HepG2 (cell line): ENCODE measurements around the gene SDHAF3. TPM values are rescaled to one million over a fixed set of nuclear protein-coding genes. Genes with fewer than 3 reads are reported as not detected.
"Not testable (repeated sequence)": the region's sequence is repeated elsewhere in the genome, so short reads cannot be mapped to it uniquely, and the experiment has no call there.

Source experiments
- ATAC-seq: fragments of 200-7000 bp; cut with Tn5 transposase; 3 replicates; pipeline ENCODE4 v1.9.1; 2020; ENCODE audit warnings: mild to moderate bottlenecking, moderate library complexity
- BruUV-seq: library from RNA; stranded (reverse); fragments of 400-500 nt; replicated peaks from 2 replicates; lab custom pipeline; 2021; lab: Mats Ljungman, UMichigan
- CTCF ChIA-PET: fragments of 300-600 bp; formaldehyde crosslinking; extraction: SDS; loops from one replicate; lab custom pipeline; 2021; ENCODE audit warnings: low total read pairs, inconsistent platforms, low intra/inter-chr PET ratio; lab: Yijun Ruan, JAX
- POLR2A ChIA-PET: fragments of 350-600 bp; sonication (Branson Sonifier 250); formaldehyde crosslinking; loops from one replicate; lab custom pipeline; 2020; ENCODE audit warnings: antibody characterized with exemption, inconsistent platforms; lab: Yijun Ruan, JAX
- DNase-seq: peaks from one replicate; pipeline ENCODE4 v3.0.0-alpha.2; 2015; ENCODE audit warnings: low spot score
- FAIRE-seq: peaks from 3 replicates; lab custom pipeline; 2011; peaks lifted over from hg19 to GRCh38; lab: Jason Lieb, UNC
- H2AFZ ChIP-seq: one replicate; pipeline ENCODE4 v1.6.1; 2011; ENCODE audit warnings: low read length, inconsistent platforms
- H3K27ac ChIP-seq: fragments of 300-600 bp; 3 replicates; pipeline ENCODE4 v1.8.0; 2011; ENCODE audit warnings: mixed run types, mild to moderate bottlenecking, mixed read lengths, low read length, inconsistent platforms; ENCODE audit not compliant: insufficient read depth; ENCODE audit errors: extremely low read length
- H3K27me3 ChIP-seq, 2 experiments: fragments of 200-600 bp in 1 of 2; 2 replicates in 1 of 2; 3 replicates in 1 of 2; pipeline versions ENCODE4 v1.6.0 to v1.8.0; 2011; ENCODE audit warnings: low read length in 2 of 2, mild to moderate bottlenecking in 2 of 2, moderate library complexity in 2 of 2, inconsistent platforms in 1 of 2; ENCODE audit not compliant: insufficient read depth in 2 of 2, control insufficient read depth in 1 of 2
- H3K36me3 ChIP-seq, 2 experiments: fragments of 200-600 bp in 1 of 2; replicated peaks in 1 of 2; 2 replicates in 1 of 2; 3 replicates in 1 of 2; pipeline versions ENCODE4 v1.5.1 to v1.8.0; 2011; ENCODE audit warnings: low read length in 2 of 2, inconsistent platforms in 1 of 2; ENCODE audit not compliant: insufficient read depth in 2 of 2, control insufficient read depth in 1 of 2
- H3K4me1 ChIP-seq: 2 replicates; pipeline ENCODE4 v1.5.1; 2012; ENCODE audit warnings: low read length, inconsistent platforms; ENCODE audit not compliant: insufficient read depth
- H3K4me2 ChIP-seq: 2 replicates; pipeline ENCODE4 v1.6.0; 2011; ENCODE audit warnings: low read depth, low read length, inconsistent platforms
- H3K4me3 ChIP-seq, 3 experiments: fragments of 200-600 bp in 1 of 3; sonication (generic), shearing (Covaris generic) in 1 of 3; replicated peaks in 1 of 3; 2 replicates each; pipeline ENCODE4 v1.5.1; 2011 to 2016; ENCODE audit warnings: low read length in 3 of 3, inconsistent platforms in 2 of 3, low read depth in 2 of 3, mild to moderate bottlenecking in 2 of 3, control low read depth in 1 of 3, mixed read lengths in 1 of 3; ENCODE audit not compliant: insufficient read depth in 1 of 3
- H3K79me2 ChIP-seq: one replicate; pipeline ENCODE4 v1.6.1; 2011; ENCODE audit warnings: low read length, inconsistent platforms; ENCODE audit not compliant: insufficient read depth
- H3K9ac ChIP-seq: 2 replicates; pipeline ENCODE4 v1.6.0; 2011; ENCODE audit warnings: mild to moderate bottlenecking, low read depth, low read length, inconsistent platforms; ENCODE audit not compliant: insufficient read depth
- H3K9me3 ChIP-seq: 2 replicates; pipeline ENCODE4 v1.5.1; 2012; ENCODE audit warnings: mild to moderate bottlenecking, low read length
- H4K20me1 ChIP-seq: 2 replicates; pipeline ENCODE4 v1.6.0; 2011; ENCODE audit warnings: inconsistent platforms, mild to moderate bottlenecking, low read length, moderate library complexity; ENCODE audit not compliant: insufficient read depth
- CEBPG ChIP-seq: IDR thresholded peaks from 2 replicates; pipeline ENCODE4 v1.6.1; 2016
- HDAC2 ChIP-seq: sonication (generic); formaldehyde crosslinking; IDR thresholded peaks from 2 replicates; pipeline ENCODE4 v1.4.0; 2020; ENCODE audit warnings: missing genetic modification reagents
- MBNL3 ChIP-seq: fragments of 250-450 bp; sonication (Bioruptor Pico); conservative IDR thresholded peaks from 2 replicates; pipeline ENCODE4 v1.8.0; 2022; ENCODE audit warnings: mild to moderate bottlenecking, inconsistent platforms
- MIER3 ChIP-seq: IDR thresholded peaks from 2 replicates; pipeline ENCODE4 v1.6.1; 2016; ENCODE audit warnings: missing compliant biosample characterization, borderline replicate concordance
- MTA3 ChIP-seq: sonication (generic); formaldehyde crosslinking; IDR thresholded peaks from 2 replicates; pipeline ENCODE4 v1.4.0; 2020; ENCODE audit warnings: missing genetic modification reagents
- NFRKB ChIP-seq: fragments of 450-650 bp; IDR thresholded peaks from 2 replicates; pipeline ENCODE4 v1.6.1; 2017
- NR2C2 ChIP-seq: sonication (generic); formaldehyde crosslinking; IDR thresholded peaks from 2 replicates; pipeline ENCODE4 v1.4.0; 2020; ENCODE audit warnings: missing genetic modification reagents, mild to moderate bottlenecking, moderate library complexity, borderline replicate concordance
- SIN3A ChIP-seq: IDR thresholded peaks from 2 replicates; pipeline ENCODE4 v1.6.1; 2011; ENCODE audit warnings: low read depth, mild to moderate bottlenecking, control low read depth, low read length, borderline replicate concordance
- SKI ChIP-seq: fragments of 450-650 bp; IDR thresholded peaks from one replicate; pipeline ENCODE4 v1.6.1; 2018; ENCODE audit warnings: mild to moderate bottlenecking; ENCODE audit not compliant: partially characterized antibody
- SSRP1 ChIP-seq: IDR thresholded peaks from 2 replicates; pipeline ENCODE4 v1.6.1; 2016; ENCODE audit warnings: control low read depth
- TRIM24 ChIP-seq: sonication (generic); formaldehyde crosslinking; IDR thresholded peaks from 2 replicates; pipeline ENCODE4 v1.8.0; 2022; ENCODE audit warnings: mild to moderate bottlenecking, missing genetic modification reagents
- ZFYVE20 ChIP-seq: sonication (generic); formaldehyde crosslinking; IDR thresholded peaks from 2 replicates; pipeline ENCODE4 v1.8.0; 2023; ENCODE audit warnings: low read depth, mild to moderate bottlenecking, moderate library complexity, missing genetic modification reagents, borderline replicate concordance
- ZNF225 ChIP-seq: sonication (generic); formaldehyde crosslinking; IDR thresholded peaks from 2 replicates; pipeline ENCODE4 v1.4.0; 2020; ENCODE audit warnings: mild to moderate bottlenecking, missing genetic modification reagents
- ZNF296 ChIP-seq: sonication (generic); formaldehyde crosslinking; conservative IDR thresholded peaks from 2 replicates; pipeline ENCODE4 v1.5.0; 2020; ENCODE audit warnings: mild to moderate bottlenecking, missing genetic modification reagents
- ZNF354B ChIP-seq: sonication (generic); formaldehyde crosslinking; IDR thresholded peaks from 2 replicates; pipeline ENCODE4 v1.8.0; 2022; ENCODE audit warnings: mild to moderate bottlenecking, missing genetic modification reagents
- ZNF563 ChIP-seq: sonication (generic); formaldehyde crosslinking; IDR thresholded peaks from 2 replicates; pipeline ENCODE4 v1.8.0; 2022; ENCODE audit warnings: mild to moderate bottlenecking, moderate library complexity, missing genetic modification reagents
- ZNF670 ChIP-seq: sonication (generic); formaldehyde crosslinking; IDR thresholded peaks from 2 replicates; pipeline ENCODE4 v1.8.0; 2022; ENCODE audit warnings: mild to moderate bottlenecking, missing genetic modification reagents, borderline replicate concordance
- ZNF672 ChIP-seq: sonication (generic); formaldehyde crosslinking; IDR thresholded peaks from 2 replicates; pipeline ENCODE4 v1.8.1; 2022; ENCODE audit warnings: missing genetic modification reagents
- ZNF724P ChIP-seq: sonication (generic); formaldehyde crosslinking; IDR thresholded peaks from 2 replicates; pipeline ENCODE4 v1.8.0; 2022; ENCODE audit warnings: missing genetic modification reagents, borderline replicate concordance
- ZNF766 ChIP-seq: sonication (generic); formaldehyde crosslinking; IDR thresholded peaks from 2 replicates; pipeline ENCODE4 v1.5.0; 2020; ENCODE audit warnings: missing genetic modification reagents, borderline replicate concordance
- ZNF790 ChIP-seq: sonication (generic); formaldehyde crosslinking; IDR thresholded peaks from 2 replicates; pipeline ENCODE4 v1.8.0; 2022; ENCODE audit warnings: missing genetic modification reagents, mild to moderate bottlenecking, borderline replicate concordance
- WGBS: methylation state at CpG from one replicate; pipeline ENCODE4 v1.1.6; 2017; ENCODE audit warnings: low lambda C conversion rate; 5-methylcytosine and 5-hydroxymethylcytosine counted together
- in situ Hi-C: cut with HindIII; loops from 2 replicates; pipeline ENCODE4 v1.10.0; 2017; ENCODE audit warnings: low pct_unique_long_range_greater_than_20kb; ENCODE audit not compliant: extremely low pct_ligation_motif_present
- intact Hi-C: fragments of 100-400 bp; cut with micrococcal nuclease; formaldehyde crosslinking; loops from one replicate; pipeline ENCODE4 v1.10.0; 2022; ENCODE audit not compliant: unreplicated experiment
- polyA plus RNA-seq, 8 experiments: library from polyadenylated mRNA; depleted of rRNA in 3 of 8; stranded (reverse) in 7 of 8; unstranded in 1 of 8; fragments of >200 nt; fragmentation: Illumina TruSeq in 4 of 8; extraction: Trizol in 4 of 8; gene quantifications; 2 replicates each; pipeline versions ENCODE4 v1.2.1 to v1.2.3, GENCODE V29; 2011 to 2016; ENCODE audit warnings: low read depth in 4 of 8, missing spikeins in 1 of 8, mixed read lengths in 1 of 8; ENCODE audit not compliant: insufficient read depth in 1 of 8
- total RNA-seq, 5 experiments: library from RNA; depleted of rRNA; stranded (reverse); fragments of >200 nt; fragmentation: Illumina TruSeq; extraction: Trizol; gene quantifications; 2 replicates each; pipeline ENCODE4 v1.2.3, GENCODE V29; 2016; ENCODE audit warnings: low read depth in 1 of 5
- TF ChIP-seq, protein P1 (sequence below): sonication (generic); formaldehyde crosslinking; IDR thresholded peaks from 2 replicates; pipeline ENCODE4 v1.8.1; 2023; ENCODE audit warnings: mild to moderate bottlenecking, missing genetic modification reagents, borderline replicate concordance
- TF ChIP-seq, protein P2 (sequence below): sonication (generic); formaldehyde crosslinking; IDR thresholded peaks from 2 replicates; pipeline ENCODE4 v1.4.0; 2020; ENCODE audit warnings: mild to moderate bottlenecking, low read depth, missing genetic modification reagents
- TF ChIP-seq, protein P3 (sequence below): sonication (generic); formaldehyde crosslinking; IDR thresholded peaks from 2 replicates; pipeline ENCODE4 v1.8.1; 2022; ENCODE audit warnings: mild to moderate bottlenecking, missing genetic modification reagents

SDHAF3 gene
- total and polyA plus RNA-seq, 2 of the 13 experiments (the other 11 are each of a cell fraction or from before 2014, with no cell fraction given): 15.2 to 32.6 TPM

DNA sequence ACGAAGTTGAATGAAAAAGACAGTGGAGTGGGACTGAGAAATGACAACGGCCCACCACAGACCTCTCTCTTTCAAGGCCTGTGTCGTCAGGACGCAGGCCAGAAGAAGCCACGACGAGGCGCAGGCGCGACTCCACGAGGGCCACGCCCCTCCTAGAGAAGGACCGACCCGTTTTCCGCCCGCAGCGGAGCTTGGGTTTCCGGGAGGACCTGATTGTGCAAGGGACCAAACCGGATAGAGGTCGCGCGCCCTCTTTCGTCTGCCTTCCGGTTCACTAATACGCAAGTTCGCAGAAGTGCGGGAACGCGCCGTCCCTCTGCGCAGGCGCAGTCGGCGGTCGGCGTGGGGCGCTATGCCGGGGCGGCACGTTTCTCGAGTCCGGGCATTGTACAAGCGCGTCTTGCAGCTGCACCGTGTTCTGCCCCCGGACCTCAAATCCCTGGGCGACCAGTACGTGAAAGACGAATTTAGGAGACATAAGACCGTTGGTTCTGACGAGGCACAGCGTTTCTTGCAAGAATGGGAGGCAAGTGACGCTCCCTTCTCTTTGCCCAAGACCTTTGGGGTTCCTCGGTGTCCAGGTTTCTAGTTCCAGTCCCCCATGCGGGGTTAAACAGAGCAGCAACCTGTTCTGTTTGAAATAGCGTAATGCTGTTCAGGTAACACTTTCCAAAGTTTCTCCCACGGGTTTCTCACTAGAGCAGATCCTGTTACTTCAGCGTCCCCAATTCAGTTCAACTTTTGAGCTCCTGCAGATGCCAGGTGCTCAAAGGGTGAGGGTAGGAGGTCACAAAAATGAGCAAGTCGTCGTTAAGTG, at the start of gene SDHAF3 (continued):
- TF ChIP-seq ZNF354B: 0 out of 2 replicates have a peak, but pooled peaks have one; percentile 38
- TF ChIP-seq, protein P1, sequence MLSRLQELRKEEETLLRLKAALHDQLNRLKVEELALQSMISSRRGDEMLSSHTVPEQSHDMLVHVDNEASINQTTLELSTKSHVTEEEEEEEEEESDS: no peak
- peak; percentile 69 for TF ChIP-seq SIN3A
- peak; percentile 61; the same call in 1 of the 2 replicates for TF ChIP-seq ZNF766 (CRISPR knock-in tag)
- peak; percentile 93 for TF ChIP-seq NR2C2 (CRISPR knock-in tag)
- no peak for TF ChIP-seq MBNL3 (CRISPR knock-in tag)
- TF ChIP-seq, protein P2, sequence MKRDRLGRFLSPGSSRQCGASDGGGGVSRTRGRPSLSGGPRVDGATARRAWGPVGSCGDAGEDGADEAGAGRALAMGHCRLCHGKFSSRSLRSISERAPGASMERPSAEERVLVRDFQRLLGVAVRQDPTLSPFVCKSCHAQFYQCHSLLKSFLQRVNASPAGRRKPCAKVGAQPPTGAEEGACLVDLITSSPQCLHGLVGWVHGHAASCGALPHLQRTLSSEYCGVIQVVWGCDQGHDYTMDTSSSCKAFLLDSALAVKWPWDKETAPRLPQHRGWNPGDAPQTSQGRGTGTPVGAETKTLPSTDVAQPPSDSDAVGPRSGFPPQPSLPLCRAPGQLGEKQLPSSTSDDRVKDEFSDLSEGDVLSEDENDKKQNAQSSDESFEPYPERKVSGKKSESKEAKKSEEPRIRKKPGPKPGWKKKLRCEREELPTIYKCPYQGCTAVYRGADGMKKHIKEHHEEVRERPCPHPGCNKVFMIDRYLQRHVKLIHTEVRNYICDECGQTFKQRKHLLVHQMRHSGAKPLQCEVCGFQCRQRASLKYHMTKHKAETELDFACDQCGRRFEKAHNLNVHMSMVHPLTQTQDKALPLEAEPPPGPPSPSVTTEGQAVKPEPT (CRISPR knock-in tag): peak; percentile 94
- TF ChIP-seq ZNF563 (CRISPR knock-in tag): peak; percentile 59; the same call in 1 of the 2 replicates
- TF ChIP-seq SSRP1 (CRISPR knock-in tag): no peak
- TF ChIP-seq ZNF670 (CRISPR knock-in tag): peak; percentile 85; the same call in 1 of the 2 replicates
- TF ChIP-seq, protein P3, sequence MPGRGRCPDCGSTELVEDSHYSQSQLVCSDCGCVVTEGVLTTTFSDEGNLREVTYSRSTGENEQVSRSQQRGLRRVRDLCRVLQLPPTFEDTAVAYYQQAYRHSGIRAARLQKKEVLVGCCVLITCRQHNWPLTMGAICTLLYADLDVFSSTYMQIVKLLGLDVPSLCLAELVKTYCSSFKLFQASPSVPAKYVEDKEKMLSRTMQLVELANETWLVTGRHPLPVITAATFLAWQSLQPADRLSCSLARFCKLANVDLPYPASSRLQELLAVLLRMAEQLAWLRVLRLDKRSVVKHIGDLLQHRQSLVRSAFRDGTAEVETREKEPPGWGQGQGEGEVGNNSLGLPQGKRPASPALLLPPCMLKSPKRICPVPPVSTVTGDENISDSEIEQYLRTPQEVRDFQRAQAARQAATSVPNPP (CRISPR knock-in tag): 0 out of 2 replicates have a peak, but pooled peaks have one; percentile 78
- TF ChIP-seq ZNF724P (CRISPR knock-in tag): peak; percentile 48; the same call in 1 of the 2 replicates
- peak; percentile 44; the same call in 1 of the 2 replicates for TF ChIP-seq TRIM24 (CRISPR knock-in tag)
- TF ChIP-seq ZFYVE20 (CRISPR knock-in tag): no peak
- TF ChIP-seq ZNF672 (CRISPR knock-in tag): no peak
- peak; percentile 90 for TF ChIP-seq HDAC2 (CRISPR knock-in tag)
- TF ChIP-seq ZNF790 (CRISPR knock-in tag): no peak
- TF ChIP-seq CEBPG: peak; percentile 95
- peak; percentile 94; the same call in 1 of the 2 replicates for TF ChIP-seq MIER3
- TF ChIP-seq MTA3 (CRISPR knock-in tag): no peak
- TF ChIP-seq ZNF296: no peak; the same call in 1 of the 2 replicates
- no peak for TF ChIP-seq NFRKB
- TF ChIP-seq SKI: no peak
- TF ChIP-seq ZNF225: peak; percentile 90

DNA sequence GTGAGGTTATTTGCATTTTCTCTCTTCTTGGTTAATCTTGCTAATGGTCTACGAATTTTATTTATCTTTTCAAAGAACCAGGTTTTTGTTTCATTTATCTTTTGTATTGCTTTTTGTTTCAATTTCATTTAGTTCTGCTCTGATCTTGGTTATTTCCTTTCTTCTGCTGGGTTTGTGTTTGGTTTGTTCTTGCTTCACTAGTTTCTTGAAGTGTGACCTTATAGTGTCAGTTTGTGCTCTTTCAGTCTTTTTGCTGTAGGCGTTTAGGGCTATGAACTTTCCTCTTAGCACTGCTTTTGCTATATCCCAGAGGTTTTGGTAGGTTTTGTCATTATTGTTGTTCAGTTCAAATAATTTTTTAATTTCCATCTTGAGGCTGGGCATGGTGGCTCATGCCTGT, 45.5 kb upstream of the SDHAF3 start:
- H3K27ac ChIP-seq, H3K79me2 ChIP-seq, H3K4me1 ChIP-seq, H2AFZ ChIP-seq, H3K36me3 ChIP-seq, H3K9me3 ChIP-seq, H3K9ac ChIP-seq, ATAC-seq, in situ Hi-C loops, H3K27me3 ChIP-seq, BruUV-seq, intact Hi-C loops, H3K4me2 ChIP-seq, DNase-seq, POLR2A ChIA-PET, H3K4me3 ChIP-seq, CTCF ChIA-PET, H4K20me1 ChIP-seq, FAIRE-seq: not testable (repeated sequence)
- whole genome bisulfite sequencing: 0% methylated on average over 2 of the region's 2 CpGs
